Psoas muscle (tissue), 8 donors: Measurements from ENCODE around the gene PDZD7. TPM values are rescaled to one million over a fixed set of nuclear protein-coding genes. Genes with fewer than 3 reads are reported as not detected.

ENCODE experiments used
- ATAC-seq, 4 donors: fragments of 200-7000 bp; cut with Tn5 transposase; one replicate each; pipeline ENCODE4 v1.9.1; 2020; ENCODE audit warnings: moderate library complexity in 3 of 4, mild to moderate bottlenecking in 2 of 4
- DNase-seq, 2 donors: peaks; one replicate each; pipeline ENCODE4 v3.0.0-alpha.2; 2020
- H3K27ac ChIP-seq: fragments of 200-600 bp; one replicate; pipeline ENCODE4 v1.8.0; 2022
- H3K27me3 ChIP-seq, 3 donors: fragments of 200-600 bp in 1 of 3; one replicate each; pipeline versions ENCODE4 v1.6.1 to v1.8.0; 2013 to 2022; ENCODE audit warnings: low read length in 2 of 3, mild to moderate bottlenecking in 2 of 3, moderate library complexity in 1 of 3; ENCODE audit not compliant: insufficient read depth in 3 of 3
- H3K36me3 ChIP-seq, 2 donors: fragments of 200-600 bp in 1 of 2; one replicate each; pipeline versions ENCODE4 v1.6.1 to v1.8.0; 2013 to 2022; ENCODE audit warnings: low read depth in 1 of 2, mild to moderate bottlenecking in 1 of 2, moderate library complexity in 1 of 2; ENCODE audit not compliant: insufficient read depth in 1 of 2
- H3K4me1 ChIP-seq: fragments of 200-600 bp; one replicate; pipeline ENCODE4 v1.8.0; 2022
- H3K4me3 ChIP-seq: fragments of 200-600 bp; one replicate; pipeline ENCODE4 v1.8.0; 2022; ENCODE audit warnings: mild to moderate bottlenecking
- H3K9me3 ChIP-seq: fragments of 200-600 bp; one replicate; pipeline ENCODE4 v1.8.0; 2022
- WGBS, 3 donors: extraction: QIAGEN DNeasy Blood & Tissue Kit; methylation state at CpG; one replicate each; pipeline versions ENCODE4 v1.1.6 to v1.1.7; 2013; 5-methylcytosine and 5-hydroxymethylcytosine counted together
- intact Hi-C, 2 donors: fragments of 100-400 bp; cut with DNase I; formaldehyde crosslinking; loops; one replicate each; pipeline versions ENCODE4 v1.11.0 to v1.14.2; 2022
- polyA plus RNA-seq, 3 donors: library from polyadenylated mRNA; stranded (reverse); fragments of 200-250 nt; gene quantifications; one replicate each; pipeline ENCODE4 v1.2.3, GENCODE V29; 2013
- total RNA-seq, 4 donors: library from RNA; stranded (reverse); fragmentation: NEBNext Ultra II Directional in 2 of 4; extraction: Animal tissue kit (Norgen Biotek cat#: 25700) in 2 of 4; gene quantifications; one replicate each; pipeline versions ENCODE4 v1.2.1 to v1.2.4, GENCODE V29; 2021 to 2023
- TF ChIP-seq, protein P1 (sequence below): fragments of 200-600 bp; IDR thresholded peaks from one replicate; pipeline ENCODE4 v1.8.0; 2022; ENCODE audit warnings: antibody characterized with exemption
- donor health status: healthy with polysubstance abuse.
- donor health status: DM: no; HTN: no; CAD: no; lungs with moderate emphysema.
- donor health status: Bipolar disorder and iron deficiency.
- donor health status: healthy.
- donor health status: DM: yes; HTN: yes; CAD: no.
- donor health status: DM: no; HTN: no; CAD: no.
- donor health status: DM: no; HTN: no; CAD: no.
- donor health status: DM: yes; HTN: yes; CAD: no.

The PDZD7 gene
- total and polyA plus RNA-seq, 7 donors = 0.04 to 0.54 (median 0.08) TPM; not detected in 2

DNA sequence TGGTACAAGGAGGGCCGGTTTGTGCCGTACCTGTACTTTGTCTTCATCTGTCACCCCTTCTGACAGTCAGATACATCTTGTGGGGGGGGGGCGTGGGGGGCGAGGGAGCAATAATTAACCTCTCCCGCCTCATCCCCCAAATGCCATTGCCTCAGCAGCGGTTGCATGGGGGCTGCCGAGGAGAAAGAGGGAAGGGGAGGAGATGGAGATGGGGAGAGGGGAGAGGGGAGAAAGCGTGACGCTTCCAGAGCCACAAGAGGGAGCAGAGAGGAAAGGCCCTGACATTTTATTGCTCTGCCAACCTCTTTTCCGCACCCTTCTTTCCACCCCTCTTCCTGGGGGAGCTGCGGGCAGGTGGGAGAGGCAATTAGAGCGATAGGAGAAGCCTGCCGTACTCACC is 42.7 kb upstream of the PDZD7 start:
- intact Hi-C loops = loop anchor here in 1 of 2 donors (5.0 kb wide), 1 partner anchor 36 kb away; no protein-coding TSS in a partner anchor
- TF ChIP-seq, protein P1, sequence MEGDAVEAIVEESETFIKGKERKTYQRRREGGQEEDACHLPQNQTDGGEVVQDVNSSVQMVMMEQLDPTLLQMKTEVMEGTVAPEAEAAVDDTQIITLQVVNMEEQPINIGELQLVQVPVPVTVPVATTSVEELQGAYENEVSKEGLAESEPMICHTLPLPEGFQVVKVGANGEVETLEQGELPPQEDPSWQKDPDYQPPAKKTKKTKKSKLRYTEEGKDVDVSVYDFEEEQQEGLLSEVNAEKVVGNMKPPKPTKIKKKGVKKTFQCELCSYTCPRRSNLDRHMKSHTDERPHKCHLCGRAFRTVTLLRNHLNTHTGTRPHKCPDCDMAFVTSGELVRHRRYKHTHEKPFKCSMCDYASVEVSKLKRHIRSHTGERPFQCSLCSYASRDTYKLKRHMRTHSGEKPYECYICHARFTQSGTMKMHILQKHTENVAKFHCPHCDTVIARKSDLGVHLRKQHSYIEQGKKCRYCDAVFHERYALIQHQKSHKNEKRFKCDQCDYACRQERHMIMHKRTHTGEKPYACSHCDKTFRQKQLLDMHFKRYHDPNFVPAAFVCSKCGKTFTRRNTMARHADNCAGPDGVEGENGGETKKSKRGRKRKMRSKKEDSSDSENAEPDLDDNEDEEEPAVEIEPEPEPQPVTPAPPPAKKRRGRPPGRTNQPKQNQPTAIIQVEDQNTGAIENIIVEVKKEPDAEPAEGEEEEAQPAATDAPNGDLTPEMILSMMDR = no peak
- 8 to 21% (median 14%) methylated on average over 13 of the region's 13 CpGs for WGBS, 3 donors
- Histone ChIP-seq H3K36me3 (no peaks in the 10 kb centered on the region), H3K4me3 (no peak overlapping the region), H3K4me1 (no peaks in the 10 kb centered on the region), H3K9me3 (no peaks in the 10 kb centered on the region), H3K27me3 (peaks cover 0 to 65% (median 9%) of the 10 kb centered on the region in 3 donors), H3K27ac (no peak overlapping the region)
- DNase-seq (no peak), ATAC-seq (no peak)

DNA sequence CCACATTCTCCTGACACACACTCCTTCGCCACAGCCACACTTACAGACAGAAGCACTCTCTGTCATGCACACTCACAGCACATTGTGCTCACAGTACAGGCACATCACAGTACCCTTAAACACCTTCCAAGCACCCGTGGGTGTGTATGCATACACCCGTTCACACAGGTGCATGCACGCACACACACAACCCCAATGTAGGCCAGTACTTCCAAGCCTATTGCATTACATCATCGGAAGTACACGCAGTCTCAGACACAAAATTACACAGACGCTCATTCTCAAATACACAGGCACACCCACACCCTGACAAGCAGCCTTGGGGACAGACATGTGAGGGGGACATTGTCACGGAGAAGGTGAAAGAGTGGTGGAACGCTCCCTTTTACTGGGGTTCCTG is 42.0 kb upstream of the PDZD7 start:
- no peak overlapping the region for H3K4me3 ChIP-seq
- WGBS, 3 donors = 59 to 66% (median 60%) methylated on average over 9 of the region's 9 CpGs
- no peaks in the 10 kb centered on the region for H3K4me1 ChIP-seq
- no peak for DNase-seq
- H3K36me3 ChIP-seq = no peaks in the 10 kb centered on the region
- H3K9me3 ChIP-seq = no peaks in the 10 kb centered on the region
- ATAC-seq = no peak
- TF ChIP-seq, protein P1 = no peak
- no peak overlapping the region for H3K27ac ChIP-seq
- peaks cover 0 to 61% (median 9%) of the 10 kb centered on the region in 3 donors for H3K27me3 ChIP-seq
- intact Hi-C loops = loop anchor here in 1 of 2 donors (5.0 kb wide), 1 partner anchor 36 kb away; no protein-coding TSS in a partner anchor

DNA sequence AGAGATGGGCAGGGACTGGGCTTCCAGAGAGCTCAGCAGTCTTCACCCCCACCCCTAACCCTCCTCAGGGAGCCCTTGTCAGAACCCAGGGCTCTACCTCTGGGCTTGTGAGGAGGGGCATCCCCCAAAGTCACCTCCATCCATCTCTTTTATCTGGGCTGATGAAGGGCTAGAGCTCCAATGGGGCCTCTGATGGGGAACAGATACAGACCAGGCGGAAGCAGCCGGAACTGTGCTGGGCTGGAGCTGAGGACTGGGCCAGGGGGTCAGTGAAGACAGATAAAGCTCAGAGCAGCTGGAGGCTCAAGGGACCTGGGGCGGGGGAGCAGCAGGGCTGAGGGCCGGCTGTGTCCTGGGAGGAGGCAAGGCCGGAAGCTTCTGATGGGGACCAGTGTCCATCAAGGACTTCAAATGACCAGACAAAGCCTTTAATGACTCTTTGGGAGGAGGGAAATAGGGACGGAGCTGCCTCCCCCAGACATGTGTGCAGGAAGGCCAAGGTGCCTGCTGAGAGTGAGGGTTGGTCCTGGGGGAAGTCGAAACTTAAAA is 41.0 kb upstream of the PDZD7 start:
- no peaks in the 10 kb centered on the region for H3K36me3 ChIP-seq
- H3K9me3 ChIP-seq = no peaks in the 10 kb centered on the region
- TF ChIP-seq, protein P1 = no peak
- H3K4me3 ChIP-seq = no peak overlapping the region
- DNase-seq (no peak), ATAC-seq (no peak)
- H3K4me1 ChIP-seq = peaks cover 6% of the 10 kb centered on the region
- peaks cover 0 to 61% (median 9%) of the 10 kb centered on the region in 3 donors for H3K27me3 ChIP-seq
- intact Hi-C loops = loop anchor here in 1 of 2 donors (5.0 kb wide), 1 partner anchor 35 kb away; no protein-coding TSS in a partner anchor
- no peak overlapping the region for H3K27ac ChIP-seq
- WGBS, 3 donors = 53 to 60% (median 58%) methylated on average over 7 of the region's 7 CpGs

DNA sequence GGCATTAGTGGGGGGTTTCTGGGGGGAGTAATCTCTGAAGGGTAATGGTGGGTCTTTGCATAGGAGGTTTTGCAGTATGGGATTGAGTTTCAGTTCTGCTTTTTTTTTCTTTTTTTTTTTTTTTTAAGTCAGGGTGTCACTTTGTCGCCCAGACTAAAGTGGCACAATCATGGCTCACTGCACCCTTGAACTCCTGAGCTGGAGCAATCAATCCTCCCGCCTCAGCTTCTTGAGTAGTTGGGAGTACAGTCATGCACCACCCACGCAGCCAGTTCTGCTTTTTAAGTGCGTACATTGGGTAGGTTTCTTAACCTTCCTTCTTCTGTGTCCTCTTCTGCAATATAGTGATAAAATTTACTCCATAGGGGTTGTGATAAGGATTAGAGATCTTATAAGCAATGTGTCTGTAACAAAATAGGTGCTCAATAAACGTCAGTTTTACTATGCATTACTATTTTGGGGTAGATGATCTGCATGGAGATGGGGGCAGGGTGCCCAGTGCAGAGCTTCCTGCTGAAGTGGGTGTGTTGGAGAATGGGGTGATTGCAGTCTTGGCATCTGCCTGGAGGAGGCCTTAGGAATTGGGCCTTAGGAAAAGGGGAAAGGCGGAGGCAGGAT is 40.4 kb upstream of the PDZD7 start:
- H3K9me3 ChIP-seq = no peaks in the 10 kb centered on the region
- peaks cover 11% of the 10 kb centered on the region for H3K4me1 ChIP-seq
- 76 to 81% (median 79%) methylated on average over 6 of the region's 6 CpGs for WGBS, 3 donors
- no peaks in the 10 kb centered on the region for H3K36me3 ChIP-seq
- intact Hi-C loops = loop anchor here in 1 of 2 donors (5.0 kb wide), 1 partner anchor 34 kb away; no protein-coding TSS in a partner anchor
- ATAC-seq (no peak), DNase-seq (no peak)
- no peak overlapping the region for H3K27ac ChIP-seq
- H3K4me3 ChIP-seq = no peak overlapping the region
- TF ChIP-seq, protein P1 = no peak
- peaks cover 0 to 61% (median 9%) of the 10 kb centered on the region in 3 donors for H3K27me3 ChIP-seq
